Adipocyte (in vitro differentiated cells): Measurements from ENCODE around the gene KCTD18.

Source experiments
- DNase-seq: peaks from one replicate; pipeline ENCODE4 v3.0.0-alpha.2; 2015; ENCODE audit warnings: low read depth
- H3K27me3 ChIP-seq: replicated peaks from 2 replicates; pipeline ENCODE4 v1.7.0; 2013; ENCODE audit warnings: mild to moderate bottlenecking, low read length, moderate library complexity; ENCODE audit not compliant: control insufficient read depth, insufficient read depth
- H3K36me3 ChIP-seq: 2 replicates; pipeline ENCODE4 v1.7.0; 2013; ENCODE audit warnings: low read length, mild to moderate bottlenecking, moderate library complexity; ENCODE audit not compliant: control insufficient read depth, insufficient read depth, severe bottlenecking
- H3K4me1 ChIP-seq: 2 replicates; pipeline ENCODE4 v1.7.0; 2013; ENCODE audit warnings: mild to moderate bottlenecking, low read length, moderate library complexity; ENCODE audit not compliant: control insufficient read depth, insufficient read depth
- H3K4me3 ChIP-seq: 2 replicates; pipeline ENCODE4 v1.7.0; 2013; ENCODE audit warnings: mild to moderate bottlenecking, low read length, moderate library complexity
- H3K9ac ChIP-seq: 2 replicates; pipeline ENCODE4 v1.7.0; 2013; ENCODE audit warnings: mild to moderate bottlenecking, low read length, moderate library complexity
- H3K9me3 ChIP-seq: 2 replicates; pipeline ENCODE4 v1.7.0; 2013; ENCODE audit warnings: mild to moderate bottlenecking, low read length, moderate library complexity; ENCODE audit not compliant: control insufficient read depth

KCTD18 gene

GRCh38 chr2:200515155-200515554, 5.3 kb upstream of the KCTD18 start:
- Histone ChIP-seq H3K27me3 (peaks cover 9% of the 10 kb centered on the region), H3K36me3 (no peaks in the 10 kb centered on the region), H3K9ac (no peak overlapping the region), H3K9me3 (peaks cover 15% of the 10 kb centered on the region), H3K4me1 (peaks cover 11% of the 10 kb centered on the region), H3K4me3 (no peak overlapping the region)
- DNase-seq = no peak

- DNase-seq = peak; percentile 33
- H3K4me1 ChIP-seq = peaks cover 21% of the 10 kb centered on the region
- no peaks in the 10 kb centered on the region for H3K9me3 ChIP-seq
- peak overlapping the region; percentile 94 for H3K9ac ChIP-seq
- H3K27me3 ChIP-seq = peaks cover 9% of the 10 kb centered on the region
- peak overlapping the region; percentile 93 for H3K4me3 ChIP-seq
- peaks cover 4% of the 10 kb centered on the region for H3K36me3 ChIP-seq
Measured at GRCh38 chr2:200509235-200509611, 645 bp downstream of the KCTD18 start.

GRCh38 chr2:200507179-200507578, 2.7 kb downstream of the KCTD18 start:
- Histone ChIP-seq H3K36me3 (peaks cover 16% of the 10 kb centered on the region), H3K27me3 (no peaks in the 10 kb centered on the region), H3K4me1 (peaks cover 17% of the 10 kb centered on the region), H3K9me3 (no peaks in the 10 kb centered on the region), H3K9ac (no peak overlapping the region), H3K4me3 (no peak overlapping the region)
- no peak for DNase-seq

- no peaks in the 10 kb centered on the region for H3K27me3 ChIP-seq
- H3K36me3 ChIP-seq = peaks cover 17% of the 10 kb centered on the region
- no peak overlapping the region for H3K4me3 ChIP-seq
- H3K9me3 ChIP-seq = no peaks in the 10 kb centered on the region
- H3K9ac ChIP-seq = no peak overlapping the region
- peaks cover 17% of the 10 kb centered on the region for H3K4me1 ChIP-seq
- DNase-seq = no peak
Measured at GRCh38 chr2:200506679-200507078, 3.2 kb downstream of the KCTD18 start.

DNA sequence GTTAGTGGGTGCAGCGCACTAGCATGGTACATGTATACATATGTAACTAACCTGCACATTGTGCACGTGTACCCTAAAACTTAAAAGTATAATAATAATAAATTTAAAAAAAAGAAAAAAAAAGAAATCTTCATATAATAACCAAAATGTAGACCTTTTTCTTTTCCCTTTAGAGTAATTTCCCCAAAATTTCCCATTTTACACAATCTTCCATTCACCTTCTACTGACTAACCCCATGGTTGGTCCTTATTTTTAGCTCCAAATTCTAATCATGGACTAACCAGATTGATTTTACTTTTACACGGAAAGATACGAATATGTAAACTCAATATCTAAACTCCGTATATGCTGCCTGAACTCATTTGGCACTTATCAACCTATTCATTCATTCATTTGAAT, 7.7 kb downstream of the KCTD18 start:
- DNase-seq = no peak
- H3K27me3 ChIP-seq = no peaks in the 10 kb centered on the region
- no peaks in the 10 kb centered on the region for H3K4me1 ChIP-seq
- H3K9ac ChIP-seq = no peak overlapping the region
- H3K4me3 ChIP-seq = no peak overlapping the region
- peaks cover 24% of the 10 kb centered on the region for H3K36me3 ChIP-seq
- no peaks in the 10 kb centered on the region for H3K9me3 ChIP-seq

DNA sequence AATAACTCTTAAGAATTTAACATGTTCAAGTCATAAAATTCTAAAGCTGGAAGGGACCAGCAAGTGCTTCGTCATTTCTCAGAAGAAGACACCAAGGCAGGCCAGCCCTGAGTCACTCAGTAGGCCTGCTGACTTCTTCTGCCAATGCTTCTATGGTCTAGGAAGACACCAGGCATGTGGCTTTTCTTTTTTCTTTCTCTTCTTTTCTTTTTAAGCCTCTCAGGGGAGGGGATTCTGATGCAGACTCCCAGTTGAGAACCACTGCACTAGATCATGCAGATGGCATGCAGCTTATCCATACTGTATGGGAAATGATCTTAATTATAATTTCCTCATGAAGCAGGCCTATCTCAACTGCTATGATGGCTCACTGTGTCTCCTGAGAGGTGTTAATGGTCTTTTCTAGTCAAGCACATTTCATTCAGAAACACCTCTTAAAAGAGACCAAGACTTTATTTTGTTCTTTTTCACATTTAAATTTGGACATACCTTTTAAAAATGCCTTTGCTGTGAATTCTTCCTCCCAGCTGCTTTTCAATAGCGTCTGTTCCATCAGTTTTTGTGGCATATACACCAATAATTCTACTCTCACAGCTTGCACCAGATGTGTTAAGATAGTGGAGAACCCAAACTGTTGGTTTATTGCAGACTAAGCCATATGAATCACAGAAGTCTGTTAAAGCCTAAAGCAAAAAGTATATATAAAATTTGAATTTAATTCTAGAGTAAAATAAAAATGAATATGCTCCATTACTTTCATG, 11.3 kb downstream of the KCTD18 start:
- Histone ChIP-seq H3K36me3 (peaks cover 42% of the 10 kb centered on the region), H3K4me3 (no peak overlapping the region), H3K27me3 (no peaks in the 10 kb centered on the region), H3K9me3 (no peaks in the 10 kb centered on the region), H3K9ac (no peak overlapping the region), H3K4me1 (no peaks in the 10 kb centered on the region)
- no peak for DNase-seq

DNA sequence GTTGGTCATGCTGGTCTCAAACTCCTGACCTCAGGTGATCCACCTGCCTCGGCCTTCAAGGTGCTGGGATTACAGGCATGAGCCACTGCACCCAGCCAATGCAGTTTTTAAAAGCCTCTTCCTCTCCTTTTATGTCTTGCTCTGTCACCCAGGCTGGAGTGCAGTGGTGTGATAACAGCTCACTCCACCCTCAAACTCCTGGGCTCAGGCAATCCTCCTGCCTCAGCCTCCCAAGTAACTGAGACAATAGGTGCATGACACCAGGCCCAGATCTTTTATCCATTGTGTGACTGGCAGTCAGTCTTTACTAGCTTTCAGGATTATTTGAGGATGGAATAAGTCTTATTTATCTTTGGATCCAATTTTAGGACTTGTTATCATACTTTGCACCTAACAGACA, 13.2 kb downstream of the KCTD18 start:
- H3K4me1 ChIP-seq = no peaks in the 10 kb centered on the region
- no peak overlapping the region for H3K4me3 ChIP-seq
- H3K27me3 ChIP-seq = no peaks in the 10 kb centered on the region
- no peaks in the 10 kb centered on the region for H3K9me3 ChIP-seq
- no peak overlapping the region for H3K9ac ChIP-seq
- peaks cover 49% of the 10 kb centered on the region for H3K36me3 ChIP-seq
- no peak for DNase-seq

- Histone ChIP-seq H3K36me3 (peaks cover 71% of the 10 kb centered on the region), H3K4me1 (no peaks in the 10 kb centered on the region), H3K4me3 (no peak overlapping the region), H3K27me3 (no peaks in the 10 kb centered on the region), H3K9me3 (no peaks in the 10 kb centered on the region), H3K9ac (no peak overlapping the region)
- DNase-seq = peak; percentile 52
Measured at GRCh38 chr2:200494048-200494447, 15.8 kb downstream of the KCTD18 start.

DNA sequence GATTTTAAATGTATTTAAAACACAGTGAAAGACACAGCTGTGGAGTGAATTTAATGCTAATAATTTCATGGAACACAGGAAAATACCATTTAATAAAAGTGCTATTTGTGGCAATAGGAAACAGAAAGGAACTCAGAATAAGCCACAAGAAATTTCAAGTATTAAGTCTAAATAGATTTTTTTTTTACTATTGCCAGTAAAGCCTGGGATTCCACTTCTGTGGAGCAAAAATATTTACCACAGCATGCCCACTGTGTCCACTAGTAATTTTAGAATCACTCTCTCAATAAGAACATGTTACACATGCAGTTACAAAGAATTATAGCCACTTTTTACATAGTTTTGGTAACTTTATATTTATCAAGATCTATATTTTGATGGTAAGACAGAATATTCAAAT, 17.2 kb downstream of the KCTD18 start:
- Histone ChIP-seq H3K36me3 (peaks cover 63% of the 10 kb centered on the region), H3K9ac (no peak overlapping the region), H3K4me1 (no peaks in the 10 kb centered on the region), H3K9me3 (no peaks in the 10 kb centered on the region), H3K27me3 (no peaks in the 10 kb centered on the region), H3K4me3 (no peak overlapping the region)
- DNase-seq = no peak

DNA sequence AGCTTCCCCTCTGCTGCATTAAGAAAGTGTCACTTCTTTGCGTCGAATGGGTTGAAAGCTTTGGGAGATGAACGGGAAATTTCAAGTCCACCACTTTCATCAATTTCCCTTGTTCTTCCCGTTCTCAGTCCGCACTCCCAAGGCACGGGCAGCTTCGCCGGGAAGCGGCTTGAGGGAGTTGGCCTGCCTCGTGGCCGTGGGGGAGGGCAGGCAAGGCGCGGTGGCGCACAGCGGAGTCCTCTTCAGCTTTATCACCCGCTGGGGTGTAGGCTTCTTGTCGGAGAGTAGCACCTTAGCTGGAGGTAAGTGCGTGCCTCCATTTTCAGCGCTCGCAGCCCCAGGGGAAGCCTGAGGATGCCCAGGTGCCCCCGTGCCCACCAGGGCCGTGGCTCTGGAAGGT, 19.9 kb downstream of the KCTD18 start:
- no peak overlapping the region for H3K4me3 ChIP-seq
- peaks cover 5% of the 10 kb centered on the region for H3K4me1 ChIP-seq
- DNase-seq = no peak
- no peak overlapping the region for H3K9ac ChIP-seq
- H3K9me3 ChIP-seq = no peaks in the 10 kb centered on the region
- H3K27me3 ChIP-seq = no peaks in the 10 kb centered on the region
- peaks cover 54% of the 10 kb centered on the region for H3K36me3 ChIP-seq

DNA sequence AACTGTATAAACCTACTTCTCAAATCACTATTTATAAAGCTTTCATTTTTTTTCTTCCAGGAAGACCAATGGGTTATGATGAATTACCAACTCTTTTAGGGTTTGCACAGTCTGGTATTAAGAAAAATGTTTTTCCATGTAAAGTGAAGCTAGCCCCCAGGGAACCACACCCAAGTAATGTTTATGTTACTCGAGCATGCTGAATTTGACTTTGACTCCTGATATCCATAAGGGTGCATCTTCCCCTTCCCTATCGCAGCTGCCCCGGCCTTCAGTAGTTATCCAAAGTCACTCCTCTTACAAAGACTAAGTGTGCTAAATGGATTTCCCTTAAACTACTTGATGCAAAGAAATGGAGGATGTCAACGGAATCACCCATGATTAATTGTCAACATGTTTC, 21.7 kb downstream of the KCTD18 start:
- H3K27me3 ChIP-seq = no peaks in the 10 kb centered on the region
- H3K4me1 ChIP-seq = peaks cover 14% of the 10 kb centered on the region
- DNase-seq = no peak
- peaks cover 37% of the 10 kb centered on the region for H3K36me3 ChIP-seq
- no peak overlapping the region for H3K4me3 ChIP-seq
- H3K9ac ChIP-seq = no peak overlapping the region
- H3K9me3 ChIP-seq = no peaks in the 10 kb centered on the region

- DNase-seq = peak; percentile 34
- H3K4me3 ChIP-seq = no peak overlapping the region
- no peaks in the 10 kb centered on the region for H3K27me3 ChIP-seq
- no peak overlapping the region for H3K9ac ChIP-seq
- H3K4me1 ChIP-seq = peaks cover 15% of the 10 kb centered on the region
- H3K36me3 ChIP-seq = peaks cover 20% of the 10 kb centered on the region
- H3K9me3 ChIP-seq = no peaks in the 10 kb centered on the region
Measured at GRCh38 chr2:200486529-200486928, 23.3 kb downstream of the KCTD18 start.
